Stimulated activated CD4-positive, alpha-beta T cell treated with anti-CD3 and anti-CD28 coated beads, Interleukin-2, amount 100 ng/mL, for 24 hours (primary cell): ENCODE results near the gene VIPR1.
A peak's percentile ranks its signal among the peaks of the same experiment; 100 is the strongest.

ENCODE experiments used
- DNase-seq, 2 donors: peaks; one replicate each; pipeline ENCODE4 v3.0.0-alpha.2; 2020

VIPR1 gene

DNA sequence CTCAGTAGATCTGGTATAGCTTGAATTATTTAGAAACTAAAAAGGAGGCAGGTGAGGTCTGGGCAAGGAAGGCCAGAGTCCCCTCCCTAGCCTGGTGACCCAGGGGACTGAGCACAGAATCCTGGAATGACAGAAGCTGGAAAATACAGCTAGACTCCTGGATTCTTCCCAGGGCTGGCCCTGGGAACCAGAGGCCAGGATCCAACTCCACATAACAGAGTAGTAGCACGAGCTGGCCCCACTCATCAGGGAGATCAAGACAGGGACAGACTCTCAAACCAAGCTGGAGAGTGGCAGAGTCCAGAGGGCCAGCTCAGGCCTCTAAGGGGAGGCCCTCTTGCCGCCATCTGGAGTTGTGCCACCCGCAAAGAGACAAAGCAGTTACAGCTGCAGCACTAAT is 10.7 kb downstream of the VIPR1 start:
- no peak for DNase-seq

DNA sequence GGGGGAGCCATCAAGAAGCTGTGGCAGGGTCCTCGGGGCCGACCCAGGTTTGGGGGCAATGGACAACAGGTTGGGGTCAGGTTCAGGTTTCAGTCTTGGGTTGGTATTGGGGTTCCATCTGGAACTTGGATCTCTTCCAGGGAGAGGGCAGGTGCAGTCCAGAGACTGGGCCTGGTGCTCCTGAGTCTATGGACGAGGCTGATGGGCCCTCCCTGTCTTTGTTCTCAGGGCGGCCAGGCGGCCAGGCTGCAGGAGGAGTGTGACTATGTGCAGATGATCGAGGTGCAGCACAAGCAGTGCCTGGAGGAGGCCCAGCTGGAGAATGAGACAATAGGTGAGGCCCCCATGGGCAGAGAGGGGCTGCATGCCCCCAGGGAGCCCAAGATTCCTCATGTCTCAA is 11.1 kb downstream of the VIPR1 start:
- no peak for DNase-seq

DNA sequence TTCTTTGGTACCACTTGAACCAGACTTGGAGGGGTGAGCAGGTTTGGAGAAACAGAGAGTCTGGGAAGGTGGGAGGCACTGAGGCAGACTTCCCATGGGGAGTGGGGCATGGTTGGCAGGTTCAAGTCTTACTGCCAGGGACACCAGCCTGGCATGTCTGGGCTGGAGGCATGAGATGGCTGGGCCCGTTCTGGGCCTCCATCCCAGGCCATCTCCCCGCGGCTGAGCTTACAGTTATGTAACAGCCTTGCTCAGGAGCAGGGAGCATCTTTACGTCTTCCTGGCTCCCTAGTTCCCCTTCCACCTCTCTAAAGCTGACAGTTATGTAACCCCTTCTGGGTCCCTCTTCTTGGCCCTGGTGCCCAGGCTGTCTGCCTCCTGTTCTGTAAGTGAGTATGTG is 12.4 kb downstream of the VIPR1 start:
- no peak for DNase-seq

DNA sequence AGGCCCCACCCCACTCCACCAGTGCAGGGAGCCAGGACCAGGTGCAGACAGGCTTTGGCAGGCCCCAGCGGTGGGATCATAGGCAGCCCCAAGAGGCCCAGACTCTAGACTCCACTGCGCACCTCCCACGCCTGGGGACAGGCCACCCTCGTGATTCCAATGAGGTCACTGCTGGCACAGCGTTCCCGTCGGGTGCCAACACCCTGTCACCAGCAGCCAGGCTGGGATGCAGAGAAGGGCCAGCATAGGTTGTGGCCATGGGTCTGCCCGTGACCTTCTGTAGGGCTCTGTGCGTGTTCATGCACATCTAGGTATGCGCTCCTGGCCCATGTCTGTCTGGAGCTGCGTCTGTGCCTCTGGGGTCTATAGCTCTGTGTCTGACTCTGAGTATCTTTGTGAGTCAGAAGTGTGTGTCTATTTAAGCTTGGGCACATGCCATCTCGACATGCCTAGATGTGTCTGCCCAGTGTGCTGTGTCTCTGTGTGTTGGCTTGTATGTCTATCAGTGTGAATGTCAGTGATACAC is 13.0 kb downstream of the VIPR1 start:
- no peak for DNase-seq

DNA sequence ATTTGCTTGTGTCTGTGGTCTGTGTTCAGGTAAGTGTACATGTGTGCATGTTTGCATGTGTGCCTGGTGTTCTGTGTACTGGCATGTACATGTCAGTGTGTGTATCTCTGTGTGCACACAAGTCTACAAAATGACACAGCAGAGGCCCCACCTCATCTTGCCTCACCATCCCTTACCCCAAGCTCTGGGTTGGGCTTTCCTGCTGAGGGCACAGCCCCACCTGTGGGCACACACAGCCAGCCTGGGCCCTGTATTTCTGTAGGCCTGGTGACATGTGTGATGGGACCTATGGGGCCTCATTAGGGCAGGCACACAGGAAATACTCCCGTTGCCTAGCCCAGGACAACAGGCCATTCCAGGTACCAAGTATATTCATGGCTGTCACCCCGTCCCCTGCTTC is 13.5 kb downstream of the VIPR1 start:
- DNase-seq = no peak

DNA sequence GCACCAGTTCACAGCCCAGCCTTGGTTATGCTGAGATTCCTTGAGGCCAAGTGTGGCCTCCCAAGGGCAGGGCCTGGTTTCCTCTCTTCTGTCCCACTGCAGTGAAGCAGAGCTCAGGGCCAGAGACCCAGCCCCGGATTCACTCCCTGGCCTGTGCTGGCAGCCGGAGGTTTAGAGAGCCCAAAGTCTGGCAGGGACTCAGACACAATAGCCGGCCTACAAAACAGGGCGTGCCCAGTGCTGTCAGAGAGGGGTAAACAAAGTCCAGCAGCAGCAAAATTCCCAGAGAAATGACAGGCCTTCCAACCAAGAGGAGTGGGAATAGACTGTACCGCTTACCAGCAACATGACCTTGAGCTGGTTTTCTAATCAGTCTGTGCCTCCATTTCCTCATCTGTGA is 14.0 kb downstream of the VIPR1 start:
- no peak for DNase-seq

DNA sequence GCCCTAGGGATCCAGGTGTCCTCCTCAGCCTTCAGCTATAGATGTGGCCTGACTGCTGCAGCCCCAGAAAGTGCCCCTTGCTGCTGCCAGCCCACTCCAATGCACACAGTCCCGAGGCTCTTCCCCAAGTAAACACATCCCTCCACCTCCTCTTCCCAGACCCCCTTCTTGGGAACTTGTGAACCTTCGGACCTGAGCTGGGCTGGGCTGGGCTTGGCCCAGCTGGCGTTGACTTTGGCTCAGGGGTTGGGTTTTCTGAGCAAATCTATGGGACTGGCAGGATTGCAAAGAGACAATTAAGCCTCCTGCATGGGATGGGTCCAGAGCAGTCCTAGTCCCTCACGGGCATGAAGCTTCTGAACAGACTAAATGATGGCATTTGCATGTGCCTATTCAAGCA is 14.7 kb downstream of the VIPR1 start:
- no peak for DNase-seq

DNA sequence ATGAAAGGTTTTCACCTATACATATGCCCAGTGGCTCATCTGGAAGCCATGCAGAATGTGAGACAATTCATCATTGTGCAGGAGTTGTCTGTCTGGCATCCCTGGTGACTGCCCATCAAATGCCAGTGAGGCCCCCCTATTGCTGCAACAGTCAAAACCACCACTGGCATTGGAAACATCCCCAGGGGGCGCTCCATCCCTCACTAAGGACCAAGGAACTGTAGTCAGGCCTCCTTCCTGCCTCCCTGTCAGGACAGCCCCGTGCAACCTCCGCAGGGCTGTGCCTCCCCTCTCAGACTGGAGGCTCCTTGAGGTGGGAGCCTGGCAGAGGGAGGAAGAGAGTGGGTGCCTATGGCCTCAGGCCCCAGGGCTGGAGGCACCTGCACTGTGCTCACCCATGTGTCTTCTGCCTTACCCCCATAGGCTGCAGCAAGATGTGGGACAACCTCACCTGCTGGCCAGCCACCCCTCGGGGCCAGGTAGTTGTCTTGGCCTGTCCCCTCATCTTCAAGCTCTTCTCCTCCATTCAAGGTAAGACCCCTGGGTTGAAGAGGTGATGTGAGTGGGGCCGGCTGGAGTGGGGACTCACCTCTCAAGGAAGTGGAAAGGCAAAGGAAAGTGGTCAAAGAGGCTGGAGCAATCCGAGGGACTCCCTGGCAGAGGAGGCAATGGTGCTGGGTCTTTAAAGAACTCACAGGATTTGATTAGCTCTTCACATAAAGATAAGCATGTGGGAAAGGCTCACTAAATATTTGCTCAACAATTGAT is 16.5 kb downstream of the VIPR1 start:
- DNase-seq = no peak

DNA sequence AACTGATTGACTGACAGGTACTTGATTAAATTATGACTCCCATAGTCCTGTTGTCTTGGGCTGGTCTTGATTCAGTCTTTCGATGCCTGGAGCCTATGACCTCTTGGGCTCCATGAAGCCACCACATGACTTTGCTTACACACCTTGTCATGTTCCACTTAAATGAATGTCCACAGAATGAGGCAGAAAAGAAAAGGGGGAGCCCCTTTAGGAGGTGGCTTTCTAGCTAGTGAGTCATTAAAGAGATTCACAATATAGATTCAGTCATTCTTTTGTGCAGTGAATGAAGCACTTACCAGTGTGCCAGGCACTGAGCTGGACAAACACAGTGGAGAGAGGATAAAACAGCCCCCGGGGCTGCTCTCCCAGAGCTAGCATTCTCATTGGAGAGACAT is 17.1 kb downstream of the VIPR1 start:
- DNase-seq = no peak

DNA sequence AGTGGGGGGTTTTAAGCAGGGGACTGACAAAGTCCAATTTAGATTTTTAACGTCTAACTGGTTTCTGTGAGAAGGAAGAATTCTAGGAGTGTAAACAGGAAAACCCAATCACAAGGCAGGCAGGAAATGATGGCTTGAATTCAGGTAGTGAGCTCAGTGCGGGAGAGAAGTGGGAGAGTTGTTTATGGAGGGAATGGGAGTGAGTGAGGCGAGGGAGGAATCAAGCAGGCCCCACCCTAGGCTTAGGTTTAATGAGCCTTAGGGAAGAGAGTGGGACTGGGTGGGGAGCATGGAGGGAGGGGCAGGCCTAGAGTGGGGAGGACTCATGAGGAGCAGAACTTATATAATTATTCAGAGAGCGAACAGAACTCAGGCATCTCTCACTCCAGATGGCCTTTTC is 17.9 kb downstream of the VIPR1 start:
- DNase-seq = no peak

DNA sequence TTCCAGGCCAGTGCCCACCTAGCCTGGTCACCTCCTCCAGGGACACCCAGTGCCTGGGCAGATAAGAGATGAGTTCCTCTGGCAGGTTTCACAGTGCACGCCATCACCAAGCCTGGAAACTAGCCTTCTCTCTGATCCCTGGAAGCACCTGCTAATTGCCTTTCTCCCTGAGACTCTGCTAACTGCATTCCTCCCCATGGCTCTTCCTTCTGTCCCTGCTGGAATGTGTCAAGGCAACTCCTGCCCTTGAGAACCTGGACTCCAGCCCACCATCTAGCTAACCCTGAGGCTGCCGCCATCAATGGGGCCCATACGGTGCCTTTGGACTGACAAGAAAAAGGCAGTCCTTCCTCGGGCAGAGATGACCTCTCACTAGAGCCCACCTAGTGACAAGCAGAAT is 18.5 kb downstream of the VIPR1 start:
- no peak for DNase-seq

DNA sequence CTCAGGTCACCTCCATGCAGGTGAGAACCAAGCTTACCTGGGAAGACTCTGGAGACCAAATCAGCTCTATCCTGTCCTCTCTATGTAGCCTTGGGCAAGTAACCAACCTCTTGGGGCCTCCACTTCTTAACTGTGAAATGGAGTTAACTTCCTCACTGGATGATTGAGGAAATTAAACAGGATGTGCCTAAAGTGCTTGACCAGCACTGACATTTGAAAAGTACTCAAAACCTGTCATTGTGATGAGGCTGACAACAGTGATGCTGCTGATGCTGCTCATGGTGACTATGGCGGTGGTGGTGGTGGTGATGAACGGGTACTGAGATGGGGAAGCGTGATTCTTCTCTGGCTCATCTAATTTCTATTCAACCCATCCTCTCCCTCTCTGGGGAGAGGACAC is 22.3 kb downstream of the VIPR1 start:
- DNase-seq = no peak

DNA sequence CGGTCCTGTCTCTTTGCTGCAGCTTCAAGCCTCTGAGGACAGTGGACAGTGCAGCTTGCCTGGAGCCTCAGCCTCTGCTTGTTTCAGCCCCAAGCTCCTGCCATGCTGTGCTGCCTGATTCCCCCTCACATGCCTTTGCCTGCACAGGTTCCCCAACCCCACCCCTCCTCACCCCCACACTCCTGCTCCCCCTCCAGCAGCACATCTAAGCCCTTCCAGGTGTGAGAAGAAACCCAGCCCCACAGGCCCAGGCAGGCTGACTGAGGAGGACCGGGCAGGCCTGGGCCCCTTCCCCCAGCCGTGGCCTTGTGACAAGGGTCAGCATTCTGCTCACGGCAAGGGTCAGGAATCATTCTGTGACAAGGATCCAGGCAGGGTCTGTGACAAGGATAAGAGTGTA is 22.8 kb downstream of the VIPR1 start:
- DNase-seq = no peak

DNA sequence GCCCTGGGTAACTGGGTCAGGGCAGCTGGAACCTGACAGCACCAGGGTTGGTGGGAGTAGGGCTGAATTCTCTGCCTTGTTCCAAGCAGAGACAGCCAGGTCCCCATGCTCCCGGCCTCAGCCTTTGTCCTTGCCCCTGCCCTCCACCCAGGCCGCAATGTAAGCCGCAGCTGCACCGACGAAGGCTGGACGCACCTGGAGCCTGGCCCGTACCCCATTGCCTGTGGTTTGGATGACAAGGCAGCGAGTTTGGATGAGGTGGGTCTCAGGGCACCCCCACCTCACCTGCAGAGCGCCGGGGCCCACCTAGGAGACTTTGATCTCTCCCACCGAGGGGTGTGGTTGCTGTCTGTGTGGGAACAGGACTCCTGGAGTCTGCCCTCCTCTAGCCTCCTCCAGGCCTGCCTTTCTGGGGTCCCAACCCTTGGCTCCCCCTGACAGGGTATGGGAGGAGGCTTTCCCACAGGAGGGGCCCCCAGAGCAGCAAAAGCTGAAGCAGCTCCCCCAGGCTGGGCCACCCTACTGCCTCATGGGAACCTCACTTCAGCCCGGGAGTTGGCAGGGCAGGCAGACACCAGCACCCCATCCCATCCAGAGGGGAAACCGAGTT is 23.4 kb downstream of the VIPR1 start:
- DNase-seq = no peak

DNA sequence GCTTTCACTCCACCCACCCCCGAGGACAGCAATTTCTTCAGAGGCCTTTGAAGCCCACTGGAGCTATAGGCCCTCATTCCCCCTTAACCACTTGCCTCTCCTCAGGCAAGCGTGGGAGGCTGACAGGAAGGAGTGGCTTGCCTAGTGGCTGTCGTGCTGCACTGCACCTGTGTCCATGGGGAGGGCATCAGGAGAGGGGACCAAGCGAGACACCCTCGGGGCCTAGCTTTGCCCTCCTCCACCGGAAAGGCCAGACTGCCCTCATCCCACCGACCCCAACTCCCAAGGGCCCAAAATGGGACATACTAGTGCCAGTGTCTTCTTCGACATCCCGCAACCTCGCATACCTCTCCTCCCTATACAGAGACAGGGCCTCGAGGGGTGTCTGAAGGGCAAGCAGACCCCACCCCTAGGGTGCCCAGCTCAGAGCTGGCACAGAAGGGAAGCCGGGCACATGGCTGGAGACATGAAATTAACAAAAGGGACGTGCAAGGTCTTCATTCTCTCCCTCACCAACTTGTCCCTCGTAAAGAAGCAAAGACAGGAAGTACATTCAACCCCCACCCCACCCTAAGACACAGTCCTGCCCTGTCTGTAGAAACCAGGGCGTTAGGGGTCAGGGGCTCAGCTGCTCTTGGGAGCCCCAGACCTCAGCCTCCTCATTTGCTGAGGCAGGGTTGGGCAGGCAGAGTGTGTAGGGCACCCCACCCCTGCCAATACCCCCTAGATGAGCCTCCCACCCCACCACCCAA is 24.3 kb downstream of the VIPR1 start:
- peak; percentile 51 to 55 for DNase-seq

DNA sequence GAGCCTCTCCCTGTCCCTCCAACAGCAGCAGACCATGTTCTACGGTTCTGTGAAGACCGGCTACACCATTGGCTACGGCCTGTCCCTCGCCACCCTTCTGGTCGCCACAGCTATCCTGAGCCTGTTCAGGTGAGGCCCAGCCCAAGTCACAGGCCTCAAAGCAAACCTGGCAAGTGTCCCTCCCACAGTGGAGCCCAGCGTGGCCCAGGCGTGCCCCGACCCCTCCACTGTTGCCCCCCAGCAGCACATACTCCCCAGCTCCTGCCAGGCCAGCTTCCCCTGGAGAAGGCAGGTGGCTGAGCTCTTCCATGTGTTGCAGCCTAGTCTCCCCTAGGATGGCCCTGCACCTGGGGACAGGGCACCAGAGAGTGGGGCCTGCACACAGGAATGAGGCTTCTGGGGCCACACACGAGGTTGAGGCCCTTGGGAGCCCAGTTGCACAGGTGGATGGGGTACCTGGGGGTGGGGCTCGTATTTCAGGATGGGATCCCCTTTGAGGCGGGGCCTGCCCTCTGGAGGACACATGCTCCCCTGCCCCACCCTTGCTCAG is 25.0 kb downstream of the VIPR1 start:
- no peak for DNase-seq

DNA sequence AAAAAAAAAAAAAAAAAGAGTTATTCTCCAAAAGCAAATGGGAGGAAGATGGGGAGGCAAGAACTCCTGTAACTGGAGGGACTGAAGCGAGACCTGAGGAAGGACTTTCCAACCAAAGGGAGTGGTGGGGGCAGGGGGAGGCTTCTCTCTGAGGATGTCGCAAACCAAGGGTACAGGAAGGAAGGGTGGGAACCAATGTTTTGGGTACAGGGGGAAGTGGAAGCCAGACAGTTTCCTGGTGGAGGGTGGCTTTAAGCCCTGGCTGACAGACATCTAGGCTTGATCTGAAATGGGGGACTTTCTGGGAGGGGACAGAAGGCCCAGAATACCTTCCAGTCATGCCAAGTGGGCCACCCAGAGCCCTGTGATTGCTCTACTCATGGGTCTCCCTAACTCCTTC is 27.0 kb downstream of the VIPR1 start:
- no peak for DNase-seq

DNA sequence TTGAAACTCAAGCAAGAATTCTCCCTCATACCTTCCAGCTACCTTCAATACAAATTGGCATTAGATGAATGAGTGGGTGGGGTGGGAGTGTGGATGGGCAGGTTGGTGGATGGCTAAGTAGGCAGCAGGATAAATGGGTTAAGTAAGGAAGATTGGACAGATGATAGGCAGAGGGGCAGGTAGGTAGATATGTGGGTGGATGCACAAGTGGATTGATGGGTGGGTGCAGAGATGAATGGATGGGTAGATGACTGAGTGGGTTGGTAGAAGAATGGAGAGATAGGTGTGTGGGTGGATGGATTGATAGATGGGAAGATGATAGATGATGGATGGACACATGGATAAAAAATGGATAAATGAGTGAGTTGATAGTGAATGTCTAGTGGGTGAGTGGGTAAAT is 27.6 kb downstream of the VIPR1 start:
- DNase-seq = no peak

DNA sequence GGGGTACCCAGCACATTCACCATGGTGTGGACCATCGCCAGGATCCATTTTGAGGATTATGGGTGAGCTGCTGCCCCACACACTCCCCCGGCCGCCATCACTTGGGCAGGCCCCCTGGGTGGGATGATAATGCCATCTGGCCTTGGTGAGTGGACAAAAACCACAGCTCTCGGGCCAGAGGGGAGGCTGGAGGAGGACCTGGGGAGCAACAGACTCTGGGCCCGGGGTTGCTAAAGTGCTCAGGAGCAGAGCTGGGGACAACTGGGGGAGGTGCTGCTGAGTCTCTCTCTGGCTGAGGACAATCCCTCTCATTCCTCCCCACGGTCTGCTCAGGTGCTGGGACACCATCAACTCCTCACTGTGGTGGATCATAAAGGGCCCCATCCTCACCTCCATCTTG is 29.0 kb downstream of the VIPR1 start:
- DNase-seq = no peak

DNA sequence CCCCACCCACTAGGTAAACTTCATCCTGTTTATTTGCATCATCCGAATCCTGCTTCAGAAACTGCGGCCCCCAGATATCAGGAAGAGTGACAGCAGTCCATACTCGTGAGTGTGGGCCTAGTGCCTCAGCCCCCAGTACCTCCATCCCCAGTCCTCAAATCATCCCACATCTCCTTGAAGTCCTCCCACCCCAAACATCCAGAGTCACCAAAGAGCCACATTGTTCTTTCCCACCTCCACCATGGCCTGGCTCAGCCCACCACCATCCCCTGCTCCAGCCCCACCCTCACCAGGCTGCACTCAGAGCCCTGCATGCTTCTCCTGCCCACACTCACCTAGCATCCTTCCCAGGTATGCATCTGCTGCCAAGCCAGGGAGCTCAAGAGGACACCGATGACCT is 29.8 kb downstream of the VIPR1 start:
- DNase-seq = no peak

DNA sequence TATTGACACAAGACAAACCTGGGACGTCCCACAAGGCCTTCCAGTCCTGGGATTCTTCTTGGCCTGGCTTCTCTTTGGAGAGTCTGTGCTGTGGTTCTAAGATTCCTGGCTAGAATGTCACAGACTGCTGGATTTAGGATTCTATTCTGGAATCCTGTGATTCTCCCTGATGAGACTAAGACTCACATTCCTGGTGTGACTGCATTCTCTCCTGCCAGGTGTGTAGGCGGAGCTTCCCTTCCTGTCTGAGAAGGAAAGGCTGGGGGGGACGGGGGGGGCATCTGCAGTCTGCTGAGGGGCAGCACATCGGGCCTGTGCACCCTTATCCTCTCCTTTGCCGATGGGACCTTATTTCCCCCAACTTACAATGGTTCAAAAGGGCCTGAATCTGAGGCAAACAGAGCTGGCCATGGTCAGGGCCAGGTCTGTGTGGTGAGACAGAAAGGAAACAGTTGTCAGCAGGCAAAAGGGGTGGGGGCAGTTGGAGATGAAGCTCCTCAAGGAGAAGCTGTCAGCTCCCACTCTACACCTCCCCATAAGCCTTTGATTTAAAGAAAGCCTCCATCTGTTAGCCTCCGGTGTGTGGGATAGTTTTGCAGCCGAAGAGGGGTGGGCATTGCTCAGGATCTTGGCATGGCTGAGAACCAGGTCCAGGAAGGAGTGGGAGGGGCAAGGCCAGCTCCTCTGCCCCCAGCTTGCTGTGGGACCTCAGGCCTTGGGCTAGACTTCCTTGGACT is 30.9 kb downstream of the VIPR1 start:
- no peak for DNase-seq

DNA sequence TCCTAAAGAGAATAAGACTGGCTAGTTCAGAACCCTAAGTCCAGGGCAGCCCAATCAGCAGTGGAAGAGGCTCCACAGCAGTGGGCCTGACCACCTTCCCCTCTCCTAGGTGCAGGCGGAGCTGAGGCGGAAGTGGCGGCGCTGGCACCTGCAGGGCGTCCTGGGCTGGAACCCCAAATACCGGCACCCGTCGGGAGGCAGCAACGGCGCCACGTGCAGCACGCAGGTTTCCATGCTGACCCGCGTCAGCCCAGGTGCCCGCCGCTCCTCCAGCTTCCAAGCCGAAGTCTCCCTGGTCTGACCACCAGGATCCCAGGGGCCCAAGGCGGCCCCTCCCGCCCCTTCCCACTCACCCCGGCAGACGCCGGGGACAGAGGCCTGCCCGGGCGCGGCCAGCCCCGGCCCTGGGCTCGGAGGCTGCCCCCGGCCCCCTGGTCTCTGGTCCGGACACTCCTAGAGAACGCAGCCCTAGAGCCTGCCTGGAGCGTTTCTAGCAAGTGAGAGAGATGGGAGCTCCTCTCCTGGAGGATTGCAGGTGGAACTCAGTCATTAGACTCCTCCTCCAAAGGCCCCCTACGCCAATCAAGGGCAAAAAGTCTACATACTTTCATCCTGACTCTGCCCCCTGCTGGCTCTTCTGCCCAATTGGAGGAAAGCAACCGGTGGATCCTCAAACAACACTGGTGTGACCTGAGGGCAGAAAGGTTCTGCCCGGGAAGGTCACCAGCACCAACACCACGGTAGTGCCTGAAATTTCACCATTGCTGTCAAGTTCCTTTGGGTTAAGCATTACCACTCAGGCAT is 33.7 kb downstream of the VIPR1 start:
- DNase-seq = peak; percentile 46 to 50
